ENCODE results near the gene IL17REL.
A peak's percentile ranks its signal among the peaks of the same experiment; 100 is the strongest.

Gene IL17REL

DNA sequence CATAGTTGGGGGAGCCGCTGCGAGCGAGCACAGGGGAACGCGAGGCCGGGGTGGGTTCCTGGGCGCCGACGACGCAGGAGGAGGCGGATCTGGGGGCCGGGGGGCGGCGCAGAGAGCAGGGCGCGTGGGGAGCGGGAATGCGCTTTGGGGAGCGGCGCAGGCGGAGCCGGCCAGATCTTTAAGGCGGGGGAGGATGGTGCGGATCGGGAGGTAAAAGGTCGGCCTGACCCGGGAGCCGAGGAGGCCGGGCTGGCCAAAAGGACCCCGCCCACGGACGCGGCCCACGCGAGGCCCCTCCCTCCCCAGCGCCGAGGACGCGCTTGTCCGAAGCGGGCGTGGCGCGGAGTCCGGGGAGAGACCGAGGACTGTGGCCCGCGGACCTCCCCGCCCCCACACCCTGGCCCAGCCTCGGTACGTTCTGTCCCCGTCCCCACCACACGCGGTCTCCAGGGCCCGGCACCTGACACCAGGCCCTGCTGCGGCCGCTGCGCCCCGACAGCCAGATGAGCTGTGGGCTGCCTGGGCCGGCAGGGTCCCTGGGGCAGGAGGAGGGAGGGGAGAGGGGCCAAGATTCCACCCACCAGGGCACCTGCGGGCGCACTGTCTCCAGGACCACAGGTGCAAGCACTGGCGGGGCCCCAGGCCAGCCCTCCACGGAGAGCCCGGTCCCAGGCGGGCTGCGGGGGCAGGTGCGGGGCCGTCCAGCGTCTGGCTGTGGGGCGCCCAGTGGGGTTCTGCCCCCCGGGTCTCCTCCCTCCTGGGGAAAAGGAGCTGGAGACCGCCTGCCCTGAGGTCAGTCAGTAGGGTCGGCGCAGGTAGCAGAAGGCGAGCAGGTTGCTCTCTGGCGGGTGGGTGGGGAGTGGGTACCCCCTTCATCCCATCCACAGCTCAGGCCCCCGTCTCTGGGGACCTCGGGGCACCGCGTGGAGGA lies 41.1 kb downstream of the IL17REL start:
- peak; percentile 55 for DNase-seq
- TF ChIP-seq, protein P1, sequence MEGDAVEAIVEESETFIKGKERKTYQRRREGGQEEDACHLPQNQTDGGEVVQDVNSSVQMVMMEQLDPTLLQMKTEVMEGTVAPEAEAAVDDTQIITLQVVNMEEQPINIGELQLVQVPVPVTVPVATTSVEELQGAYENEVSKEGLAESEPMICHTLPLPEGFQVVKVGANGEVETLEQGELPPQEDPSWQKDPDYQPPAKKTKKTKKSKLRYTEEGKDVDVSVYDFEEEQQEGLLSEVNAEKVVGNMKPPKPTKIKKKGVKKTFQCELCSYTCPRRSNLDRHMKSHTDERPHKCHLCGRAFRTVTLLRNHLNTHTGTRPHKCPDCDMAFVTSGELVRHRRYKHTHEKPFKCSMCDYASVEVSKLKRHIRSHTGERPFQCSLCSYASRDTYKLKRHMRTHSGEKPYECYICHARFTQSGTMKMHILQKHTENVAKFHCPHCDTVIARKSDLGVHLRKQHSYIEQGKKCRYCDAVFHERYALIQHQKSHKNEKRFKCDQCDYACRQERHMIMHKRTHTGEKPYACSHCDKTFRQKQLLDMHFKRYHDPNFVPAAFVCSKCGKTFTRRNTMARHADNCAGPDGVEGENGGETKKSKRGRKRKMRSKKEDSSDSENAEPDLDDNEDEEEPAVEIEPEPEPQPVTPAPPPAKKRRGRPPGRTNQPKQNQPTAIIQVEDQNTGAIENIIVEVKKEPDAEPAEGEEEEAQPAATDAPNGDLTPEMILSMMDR (IDR thresholded peaks at IDR 0.05) = no peak
- H3K36me3 Mint-ChIP-seq (ENCODE audit: low read depth) = no peaks in the 10 kb centered on the region
- H3K27ac Mint-ChIP-seq = no peak overlapping the region
- peaks cover 26% of the 10 kb centered on the region for H3K4me1 Mint-ChIP-seq
- H3K27me3 Mint-ChIP-seq (ENCODE audit: low read depth, poor library complexity) = peaks cover 19% of the 10 kb centered on the region
- no peaks in the 10 kb centered on the region for H3K9me3 Mint-ChIP-seq
- peak overlapping the region; percentile 62 for H3K4me3 Mint-ChIP-seq

DNA sequence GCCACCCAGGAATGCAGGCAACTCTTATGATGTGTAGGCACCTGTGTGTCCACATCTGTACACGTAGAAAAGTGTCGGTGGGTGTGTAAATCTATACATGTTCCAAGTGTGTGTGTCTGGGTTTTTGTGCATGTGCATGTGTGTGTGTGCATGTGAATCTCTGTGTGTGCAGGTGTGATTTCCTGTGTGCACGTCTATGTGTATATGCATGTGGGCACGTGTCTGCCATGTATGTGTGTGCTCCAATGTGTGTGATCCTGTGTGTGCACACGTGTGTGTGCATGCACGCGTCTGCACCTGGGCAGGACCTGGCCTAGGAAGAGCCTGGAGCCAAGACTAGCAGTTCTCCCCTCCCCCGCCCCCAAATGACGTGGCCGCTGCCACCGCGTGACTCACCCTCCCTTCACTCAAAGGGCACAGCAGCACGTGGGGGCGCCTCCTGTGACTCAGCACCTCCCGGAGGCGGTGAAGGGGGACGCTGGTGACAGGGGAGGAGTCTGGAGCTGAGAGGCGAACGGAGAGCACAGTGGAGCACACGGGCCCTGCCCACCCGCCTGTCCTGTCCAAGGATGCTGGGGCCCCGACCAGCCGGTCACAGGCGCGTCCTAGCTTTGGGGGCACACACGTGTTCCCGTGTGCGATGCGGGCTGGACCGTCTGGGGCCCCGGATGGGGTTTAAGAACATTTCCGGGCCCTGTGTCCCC lies 41.9 kb downstream of the IL17REL start:
- TF ChIP-seq, protein P1 (IDR thresholded peaks at IDR 0.05) = no peak
- H3K27me3 Mint-ChIP-seq (ENCODE audit: low read depth, poor library complexity) = peaks cover 14% of the 10 kb centered on the region
- H3K4me3 Mint-ChIP-seq = peak overlapping the region; percentile 62
- no peaks in the 10 kb centered on the region for H3K9me3 Mint-ChIP-seq
- H3K4me1 Mint-ChIP-seq = peaks cover 29% of the 10 kb centered on the region
- no peaks in the 10 kb centered on the region for H3K36me3 Mint-ChIP-seq (ENCODE audit: low read depth)
- no peak overlapping the region for H3K27ac Mint-ChIP-seq
- peak; percentile 57 for DNase-seq

DNA sequence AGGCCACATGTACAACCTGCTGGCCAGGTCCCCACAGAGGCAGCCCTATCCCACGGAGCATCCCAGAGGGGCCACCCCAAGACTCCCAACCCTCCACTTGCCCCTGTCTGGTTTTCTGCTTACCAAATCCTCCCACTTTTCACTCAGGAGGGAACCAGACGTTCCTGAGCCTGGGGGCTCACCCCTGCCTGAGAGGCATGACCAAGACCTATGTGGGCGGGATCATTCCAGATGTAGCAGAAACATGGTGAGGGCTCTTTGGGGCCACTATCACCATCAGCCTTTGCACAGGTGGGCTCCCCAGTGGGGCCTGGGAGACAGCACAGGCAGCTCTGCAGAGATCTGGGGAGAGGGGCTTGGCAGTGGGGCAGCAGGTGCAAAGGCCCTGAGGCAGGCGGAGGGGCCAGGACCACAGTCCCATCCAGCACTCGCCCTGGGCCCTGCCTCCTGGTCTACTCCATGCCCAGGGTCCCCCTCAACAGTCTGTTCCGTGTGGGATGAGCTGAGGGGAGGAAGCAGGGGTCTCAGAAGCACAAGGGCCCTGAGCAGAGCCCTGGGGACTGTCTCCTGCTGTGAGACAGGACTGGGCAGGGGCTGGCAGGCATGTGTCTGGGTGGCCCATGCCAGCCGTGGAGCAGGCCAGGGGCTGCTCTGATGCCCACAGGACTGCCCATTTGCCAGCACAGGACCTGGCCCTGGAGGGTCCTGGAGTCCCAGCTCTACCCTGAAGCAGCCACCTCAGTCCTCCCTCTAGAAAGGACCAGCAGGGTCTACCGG lies 42.6 kb downstream of the IL17REL start:
- no peaks in the 10 kb centered on the region for H3K9me3 Mint-ChIP-seq
- H3K36me3 Mint-ChIP-seq (ENCODE audit: low read depth) = no peaks in the 10 kb centered on the region
- DNase-seq = no peak
- no peak overlapping the region for H3K4me3 Mint-ChIP-seq
- TF ChIP-seq, protein P1 (IDR thresholded peaks at IDR 0.05) = no peak
- H3K4me1 Mint-ChIP-seq = peaks cover 26% of the 10 kb centered on the region
- H3K27me3 Mint-ChIP-seq (ENCODE audit: low read depth, poor library complexity) = peaks cover 12% of the 10 kb centered on the region
- no peak overlapping the region for H3K27ac Mint-ChIP-seq

DNA sequence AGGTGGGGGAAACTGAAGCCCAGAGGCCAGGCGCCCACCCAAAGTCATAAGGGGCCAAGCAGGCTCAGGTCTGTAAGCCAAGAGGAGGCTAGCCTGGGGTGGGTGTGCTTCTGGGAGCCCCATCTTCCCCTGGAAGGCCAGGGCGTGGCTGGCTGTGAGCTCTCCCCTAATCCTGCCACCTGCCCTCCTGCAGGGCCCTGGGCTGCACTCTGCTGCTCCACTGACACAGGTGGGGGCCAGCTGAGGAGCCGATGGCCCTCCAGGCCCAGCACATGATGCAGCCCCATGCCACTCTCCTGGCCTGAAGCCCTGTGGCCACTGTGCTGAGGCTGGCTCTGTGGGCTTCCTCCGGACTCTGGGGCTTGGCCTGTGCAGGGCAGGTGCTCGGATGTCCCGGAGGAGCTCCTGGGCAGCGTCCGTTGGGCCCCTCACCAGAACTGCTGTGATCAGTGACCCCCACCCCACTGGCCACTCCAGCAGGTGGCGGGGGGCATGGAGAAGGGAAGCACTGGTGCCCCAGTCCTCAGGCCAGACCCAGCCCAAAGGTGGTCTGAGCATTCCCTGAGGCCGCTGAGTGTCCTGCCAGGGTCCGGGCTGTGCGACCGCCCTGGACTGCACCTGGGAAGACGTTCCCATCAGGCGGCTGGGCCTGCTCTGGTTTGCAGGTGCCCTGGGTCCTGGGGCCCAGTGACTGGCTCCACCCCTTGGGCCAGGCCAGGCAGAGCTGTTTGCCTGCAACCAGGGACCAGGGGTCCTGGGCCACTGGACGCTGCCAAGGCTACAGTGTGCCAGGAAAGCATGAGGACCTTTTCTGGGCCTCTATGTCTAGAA lies 43.5 kb downstream of the IL17REL start:
- H3K9me3 Mint-ChIP-seq = no peaks in the 10 kb centered on the region
- TF ChIP-seq, protein P1 (IDR thresholded peaks at IDR 0.05) = no peak

DNA sequence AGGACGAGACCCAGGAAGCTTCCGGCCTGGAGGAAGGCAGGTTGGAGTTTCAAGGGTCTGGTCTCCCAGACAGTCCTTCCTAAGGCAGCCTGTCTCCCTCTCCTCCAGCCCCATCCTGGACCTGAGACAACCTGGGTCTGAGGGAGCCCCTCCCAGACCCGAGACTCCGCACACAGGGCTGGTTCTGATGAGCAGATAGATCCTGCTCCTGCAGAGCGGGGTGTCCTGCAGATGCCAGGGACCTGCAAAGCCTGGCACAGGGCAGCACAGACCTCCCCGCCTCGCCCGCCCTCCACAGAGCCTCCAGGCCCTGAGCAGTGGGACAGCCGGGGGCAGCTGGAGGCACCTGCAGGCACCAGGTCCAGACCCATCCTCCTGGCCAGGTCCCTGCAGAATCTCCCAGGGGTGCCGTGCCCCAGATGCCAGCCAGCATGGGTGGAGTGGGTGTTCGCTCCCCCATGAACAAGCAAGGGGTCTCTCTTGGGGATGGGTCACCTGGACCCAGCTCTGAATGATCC lies 44.2 kb downstream of the IL17REL start:
- no peak for DNase-seq
- Mint-ChIP-seq H3K4me1 (peaks cover 37% of the 10 kb centered on the region), H3K4me3 (no peak overlapping the region)

More for the DNA sequence above, 43.5 kb downstream of the IL17REL start:
- Mint-ChIP-seq H3K36me3 (ENCODE audit: low read depth) (no peaks in the 10 kb centered on the region), H3K27me3 (ENCODE audit: low read depth, poor library complexity) (peaks cover 12% of the 10 kb centered on the region), H3K27ac (no peak overlapping the region), H3K4me3 (no peak overlapping the region), H3K4me1 (peaks cover 30% of the 10 kb centered on the region)
- DNase-seq = peak; percentile 8

More for the DNA sequence above, 44.2 kb downstream of the IL17REL start:
- TF ChIP-seq, protein P1 (IDR thresholded peaks at IDR 0.05) = no peak
- Mint-ChIP-seq H3K27ac (no peak overlapping the region), H3K9me3 (no peaks in the 10 kb centered on the region), H3K36me3 (ENCODE audit: low read depth) (no peaks in the 10 kb centered on the region), H3K27me3 (ENCODE audit: low read depth, poor library complexity) (peaks cover 12% of the 10 kb centered on the region)
